PFSK-1 (cell line): ENCODE results near the gene SLC41A1.

Experiments used
- FOXP2 ChIP-seq: optimal IDR thresholded peaks from 2 replicates; pipeline ENCODE3; 2011; ENCODE audit warnings: borderline replicate concordance, control low read depth, inconsistent platforms; ENCODE audit not compliant: insufficient read depth; ENCODE audit errors: extremely low read length, extremely low read depth
- POLR2AphosphoS5 ChIP-seq: IDR thresholded peaks from 2 replicates; pipeline ENCODE4 v1.6.1; 2012; ENCODE audit warnings: low read depth, mild to moderate bottlenecking, control low read depth, low read length, moderate library complexity
- SIN3A ChIP-seq: IDR thresholded peaks from 2 replicates; pipeline ENCODE4 v1.6.1; 2012; ENCODE audit warnings: mild to moderate bottlenecking, low read length, moderate library complexity, borderline replicate concordance; ENCODE audit not compliant: insufficient read depth
- TAF1 ChIP-seq: IDR thresholded peaks from 2 replicates; pipeline ENCODE4 v1.6.1; 2012; ENCODE audit warnings: low read length, control low read depth, borderline replicate concordance; ENCODE audit not compliant: insufficient read depth
- TF ChIP-seq, protein P1 (sequence below), 2 experiments: IDR thresholded peaks; 2 replicates each; pipeline versions ENCODE4 v1.6.1 to v1.8.0; 2011 to 2012; ENCODE audit warnings: low read depth in 2 of 2, low read length in 2 of 2, control low read depth in 1 of 2, inconsistent platforms in 1 of 2, mild to moderate bottlenecking in 1 of 2, moderate library complexity in 1 of 2; ENCODE audit not compliant: insufficient read depth in 1 of 2

SLC41A1 gene

DNA sequence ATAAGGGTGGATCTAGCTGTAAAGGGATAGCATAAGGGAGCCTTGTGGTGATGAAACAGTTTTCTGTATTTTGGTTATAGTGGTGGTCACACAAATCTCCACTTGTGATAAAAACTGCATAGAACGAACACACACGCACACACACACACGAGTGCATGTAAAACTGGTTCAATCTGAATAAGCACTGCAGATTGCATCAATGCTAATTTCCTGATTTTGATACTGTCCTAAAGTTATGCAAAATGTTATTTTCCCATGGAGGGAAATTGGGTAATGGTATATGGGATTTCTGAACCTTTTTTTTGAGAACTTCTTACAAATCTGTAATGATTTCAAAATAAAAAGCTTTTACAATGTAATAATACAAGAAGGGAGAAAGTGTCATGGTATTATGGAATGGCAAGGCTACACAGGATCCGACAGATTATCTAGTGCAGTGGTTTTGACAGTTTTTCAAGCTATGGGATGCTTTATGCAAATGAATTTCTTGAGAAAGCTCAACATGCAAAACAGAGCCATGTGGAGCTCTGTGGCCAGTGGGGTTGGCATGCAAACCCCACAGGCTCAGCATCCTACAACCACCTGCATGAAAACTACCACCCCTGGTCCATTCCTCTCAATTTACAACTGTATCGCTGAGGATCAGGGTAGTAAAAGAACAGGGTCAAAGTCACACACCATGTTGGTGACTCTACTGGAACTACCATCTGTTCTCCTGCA is 18.8 kb downstream of the SLC41A1 start:
- TF ChIP-seq SIN3A (no peak), TAF1 (no peak), POLR2AphosphoS5 (no peak), FOXP2 (no peak)
- TF ChIP-seq, protein P1, sequence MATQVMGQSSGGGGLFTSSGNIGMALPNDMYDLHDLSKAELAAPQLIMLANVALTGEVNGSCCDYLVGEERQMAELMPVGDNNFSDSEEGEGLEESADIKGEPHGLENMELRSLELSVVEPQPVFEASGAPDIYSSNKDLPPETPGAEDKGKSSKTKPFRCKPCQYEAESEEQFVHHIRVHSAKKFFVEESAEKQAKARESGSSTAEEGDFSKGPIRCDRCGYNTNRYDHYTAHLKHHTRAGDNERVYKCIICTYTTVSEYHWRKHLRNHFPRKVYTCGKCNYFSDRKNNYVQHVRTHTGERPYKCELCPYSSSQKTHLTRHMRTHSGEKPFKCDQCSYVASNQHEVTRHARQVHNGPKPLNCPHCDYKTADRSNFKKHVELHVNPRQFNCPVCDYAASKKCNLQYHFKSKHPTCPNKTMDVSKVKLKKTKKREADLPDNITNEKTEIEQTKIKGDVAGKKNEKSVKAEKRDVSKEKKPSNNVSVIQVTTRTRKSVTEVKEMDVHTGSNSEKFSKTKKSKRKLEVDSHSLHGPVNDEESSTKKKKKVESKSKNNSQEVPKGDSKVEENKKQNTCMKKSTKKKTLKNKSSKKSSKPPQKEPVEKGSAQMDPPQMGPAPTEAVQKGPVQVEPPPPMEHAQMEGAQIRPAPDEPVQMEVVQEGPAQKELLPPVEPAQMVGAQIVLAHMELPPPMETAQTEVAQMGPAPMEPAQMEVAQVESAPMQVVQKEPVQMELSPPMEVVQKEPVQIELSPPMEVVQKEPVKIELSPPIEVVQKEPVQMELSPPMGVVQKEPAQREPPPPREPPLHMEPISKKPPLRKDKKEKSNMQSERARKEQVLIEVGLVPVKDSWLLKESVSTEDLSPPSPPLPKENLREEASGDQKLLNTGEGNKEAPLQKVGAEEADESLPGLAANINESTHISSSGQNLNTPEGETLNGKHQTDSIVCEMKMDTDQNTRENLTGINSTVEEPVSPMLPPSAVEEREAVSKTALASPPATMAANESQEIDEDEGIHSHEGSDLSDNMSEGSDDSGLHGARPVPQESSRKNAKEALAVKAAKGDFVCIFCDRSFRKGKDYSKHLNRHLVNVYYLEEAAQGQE (IDR thresholded peaks at IDR 0.05; ENCODE audit: insufficient read depth in 1 of 2, low read depth in 2 of 2, low read length in 2 of 2): no peak

DNA sequence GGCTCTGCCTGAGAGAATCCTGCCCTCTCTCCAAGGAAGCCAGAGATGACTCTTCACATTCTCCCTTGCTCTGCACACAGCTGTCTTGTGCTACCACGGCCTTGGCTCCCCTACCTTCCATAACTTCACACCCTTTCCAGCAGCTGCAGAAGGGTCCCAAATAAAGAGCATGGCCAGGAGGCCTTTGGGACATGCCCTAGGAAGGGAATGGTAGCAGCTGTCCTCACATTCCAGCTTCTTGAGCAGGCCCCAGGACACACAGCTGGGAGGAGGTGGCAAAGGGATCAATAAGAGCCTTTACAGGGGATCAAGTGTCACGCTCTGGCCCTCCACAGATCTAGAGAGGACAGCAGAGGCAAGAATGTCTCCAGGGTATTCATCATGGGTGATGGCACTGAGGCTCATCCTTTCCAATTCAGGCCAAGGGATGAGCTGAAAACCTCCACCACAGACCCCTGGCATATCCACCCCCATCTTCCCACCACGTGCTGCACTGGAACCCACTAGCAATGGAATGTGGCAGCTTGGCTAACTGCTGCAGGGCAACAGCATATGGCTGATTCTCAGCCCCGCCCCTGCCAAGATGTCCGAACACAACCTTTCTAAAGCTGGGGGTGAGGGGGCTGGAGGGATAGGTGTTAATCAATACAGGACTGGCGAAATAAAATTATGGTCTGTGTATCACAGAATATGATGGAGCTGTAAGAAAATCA is 19.9 kb downstream of the SLC41A1 start:
- TF ChIP-seq, protein P1 (IDR thresholded peaks at IDR 0.05; ENCODE audit: insufficient read depth in 1 of 2, low read depth in 2 of 2, low read length in 2 of 2): no peak
- TF ChIP-seq SIN3A (no peak), TAF1 (no peak), POLR2AphosphoS5 (no peak), FOXP2 (no peak)

DNA sequence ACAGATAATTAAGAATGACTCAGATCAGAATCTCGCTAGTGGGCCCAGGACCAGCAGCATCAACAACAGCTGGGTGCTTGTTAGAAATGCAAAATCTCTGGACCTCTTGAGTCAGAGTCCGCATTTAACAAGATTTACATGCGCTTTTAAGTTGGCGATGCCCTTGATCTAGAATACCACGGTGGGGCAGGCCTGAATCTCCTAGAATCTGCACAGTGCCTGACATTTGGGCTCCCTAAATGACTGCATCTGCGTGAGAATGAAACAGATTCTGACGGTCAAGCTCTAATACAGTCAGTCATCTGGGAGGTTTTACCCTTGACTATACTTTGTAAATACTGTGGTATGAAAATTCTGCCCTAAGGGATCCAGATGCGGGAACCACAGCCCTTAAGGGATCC is 20.5 kb downstream of the SLC41A1 start:
- no peak for TF ChIP-seq SIN3A
- TF ChIP-seq, protein P1 (IDR thresholded peaks at IDR 0.05; ENCODE audit: insufficient read depth in 1 of 2, low read depth in 2 of 2, low read length in 2 of 2): no peak
- no peak for TF ChIP-seq FOXP2
- TF ChIP-seq TAF1: no peak
- TF ChIP-seq POLR2AphosphoS5: no peak

GRCh38 chr1:205791568-205792180 is 21.3 kb downstream of the SLC41A1 start:
- TF ChIP-seq FOXP2 (no peak), SIN3A (no peak), TAF1 (no peak), POLR2AphosphoS5 (no peak)
- TF ChIP-seq, protein P1 (IDR thresholded peaks at IDR 0.05; ENCODE audit: insufficient read depth in 1 of 2, low read depth in 2 of 2, low read length in 2 of 2): no peak
